Duodenal mucosa (tissue), 2 donors: ENCODE results near the gene ADAT1.

Source experiments
- H3K27ac ChIP-seq: one replicate; pipeline ENCODE4 v1.7.0; 2013; ENCODE audit warnings: low read depth, low read length
- H3K27me3 ChIP-seq, 2 donors: one replicate each; pipeline ENCODE4 v1.7.0; 2013; ENCODE audit warnings: low read length in 2 of 2, control low read depth in 1 of 2; ENCODE audit not compliant: insufficient read depth in 2 of 2, control insufficient read depth in 1 of 2
- H3K36me3 ChIP-seq, 2 donors: one replicate each; pipeline ENCODE4 v1.7.0; 2013; ENCODE audit warnings: low read length in 2 of 2, control low read depth in 1 of 2; ENCODE audit not compliant: insufficient read depth in 2 of 2, control insufficient read depth in 1 of 2
- H3K4me1 ChIP-seq, 2 donors: one replicate each; pipeline ENCODE4 v1.7.0; 2013; ENCODE audit warnings: low read length in 2 of 2, control low read depth in 1 of 2; ENCODE audit not compliant: insufficient read depth in 2 of 2, control insufficient read depth in 1 of 2
- H3K4me3 ChIP-seq, 2 donors: one replicate each; pipeline ENCODE4 v1.7.0; 2013; ENCODE audit warnings: low read length in 2 of 2, low read depth in 1 of 2
- H3K9ac ChIP-seq, 2 donors: one replicate each; pipeline ENCODE4 v1.7.0; 2013; ENCODE audit warnings: low read length in 2 of 2, low read depth in 1 of 2
- H3K9me3 ChIP-seq, 2 donors: one replicate each; pipeline ENCODE4 v1.7.0; 2013; ENCODE audit warnings: low read length in 2 of 2, control low read depth in 1 of 2; ENCODE audit not compliant: control insufficient read depth in 1 of 2

Gene ADAT1, protein sequence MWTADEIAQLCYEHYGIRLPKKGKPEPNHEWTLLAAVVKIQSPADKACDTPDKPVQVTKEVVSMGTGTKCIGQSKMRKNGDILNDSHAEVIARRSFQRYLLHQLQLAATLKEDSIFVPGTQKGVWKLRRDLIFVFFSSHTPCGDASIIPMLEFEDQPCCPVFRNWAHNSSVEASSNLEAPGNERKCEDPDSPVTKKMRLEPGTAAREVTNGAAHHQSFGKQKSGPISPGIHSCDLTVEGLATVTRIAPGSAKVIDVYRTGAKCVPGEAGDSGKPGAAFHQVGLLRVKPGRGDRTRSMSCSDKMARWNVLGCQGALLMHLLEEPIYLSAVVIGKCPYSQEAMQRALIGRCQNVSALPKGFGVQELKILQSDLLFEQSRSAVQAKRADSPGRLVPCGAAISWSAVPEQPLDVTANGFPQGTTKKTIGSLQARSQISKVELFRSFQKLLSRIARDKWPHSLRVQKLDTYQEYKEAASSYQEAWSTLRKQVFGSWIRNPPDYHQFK

DNA sequence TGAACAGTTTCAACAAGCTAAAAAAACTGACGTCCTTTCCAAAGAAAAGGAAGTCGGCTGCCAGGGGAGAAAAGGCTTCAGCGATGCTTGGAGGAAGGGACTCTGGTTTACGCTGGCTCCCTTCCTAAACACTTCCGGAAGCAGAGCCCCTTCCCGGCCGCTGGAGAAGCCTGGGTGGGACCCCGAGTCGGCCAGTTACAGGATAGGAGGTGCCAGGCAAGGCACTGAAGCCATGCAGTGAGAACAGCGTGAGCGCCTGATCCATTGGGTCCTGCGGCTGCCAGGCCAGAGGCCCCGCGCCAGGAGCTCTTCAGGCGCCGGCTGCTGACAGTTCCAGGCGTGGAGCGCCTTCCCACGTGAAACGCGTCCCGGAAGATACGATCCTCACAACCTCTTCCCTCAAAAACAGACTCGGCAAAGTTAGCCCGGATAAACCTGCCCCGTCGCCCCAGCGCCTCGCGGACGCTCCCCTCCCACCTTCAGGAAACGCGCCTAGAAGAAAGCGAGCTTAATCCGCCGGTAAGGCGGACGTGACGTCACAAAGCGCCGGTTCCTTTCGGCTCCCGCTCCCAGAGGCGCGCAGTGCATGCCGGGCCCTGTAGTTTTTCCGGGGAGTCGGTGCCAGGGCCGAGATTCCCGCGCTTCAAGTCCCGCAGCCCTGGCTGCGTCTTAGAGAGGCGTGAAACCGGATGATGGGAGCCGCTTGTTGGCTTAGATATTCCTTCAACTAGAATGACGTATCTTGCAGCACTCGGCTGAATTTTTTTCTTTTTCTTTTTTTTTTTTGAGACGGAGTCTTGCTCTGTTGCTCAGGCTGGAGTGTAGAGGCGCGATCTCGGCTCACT is at the start of gene ADAT1:
ADAT1 (minus strand) TSS at position 521 of the 845 bp plus-strand sequence. CDS start 2,482 bp downstream, outside the sequence.
- peak within 1 kb of the TSS; percentile 94 to 99 for H3K9ac ChIP-seq
- peaks cover 25 to 47% of the 10 kb centered on the region in 2 donors for H3K36me3 ChIP-seq
- no peaks in the 10 kb centered on the region for H3K9me3 ChIP-seq
- peak within 1 kb of the TSS; percentile 91 to 94 for H3K4me3 ChIP-seq
- no peaks in the 10 kb centered on the region for H3K27me3 ChIP-seq
- H3K4me1 ChIP-seq = peaks cover 23 to 24% of the 10 kb centered on the region in 2 donors
- H3K27ac ChIP-seq = peak within 1 kb of the TSS; percentile 90

DNA sequence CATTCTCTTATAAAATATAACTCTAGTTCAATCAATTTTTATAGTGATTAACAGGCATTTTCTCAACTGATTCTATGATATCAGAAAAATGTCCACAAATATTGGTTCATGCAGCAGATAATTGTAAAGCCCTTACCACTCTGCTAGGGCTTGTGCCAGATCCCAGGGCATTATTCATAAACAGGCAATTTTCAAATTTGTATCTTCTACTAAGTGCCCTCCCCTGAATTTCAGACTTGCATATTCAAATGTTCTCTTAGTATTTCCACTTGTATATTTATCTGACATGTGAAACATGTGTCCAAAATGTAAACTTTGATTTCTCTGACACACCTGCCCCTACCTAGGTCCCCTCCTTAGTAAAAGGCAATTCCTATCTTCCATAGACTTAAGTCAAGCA is 44.4 kb upstream of the ADAT1 start:
- H3K27ac ChIP-seq = no peak overlapping the region
- no peaks in the 10 kb centered on the region for H3K27me3 ChIP-seq
- H3K4me1 ChIP-seq = no peaks in the 10 kb centered on the region
- no peaks in the 10 kb centered on the region for H3K36me3 ChIP-seq
- no peak overlapping the region for H3K9ac ChIP-seq
- H3K4me3 ChIP-seq = no peak overlapping the region
- no peaks in the 10 kb centered on the region for H3K9me3 ChIP-seq

DNA sequence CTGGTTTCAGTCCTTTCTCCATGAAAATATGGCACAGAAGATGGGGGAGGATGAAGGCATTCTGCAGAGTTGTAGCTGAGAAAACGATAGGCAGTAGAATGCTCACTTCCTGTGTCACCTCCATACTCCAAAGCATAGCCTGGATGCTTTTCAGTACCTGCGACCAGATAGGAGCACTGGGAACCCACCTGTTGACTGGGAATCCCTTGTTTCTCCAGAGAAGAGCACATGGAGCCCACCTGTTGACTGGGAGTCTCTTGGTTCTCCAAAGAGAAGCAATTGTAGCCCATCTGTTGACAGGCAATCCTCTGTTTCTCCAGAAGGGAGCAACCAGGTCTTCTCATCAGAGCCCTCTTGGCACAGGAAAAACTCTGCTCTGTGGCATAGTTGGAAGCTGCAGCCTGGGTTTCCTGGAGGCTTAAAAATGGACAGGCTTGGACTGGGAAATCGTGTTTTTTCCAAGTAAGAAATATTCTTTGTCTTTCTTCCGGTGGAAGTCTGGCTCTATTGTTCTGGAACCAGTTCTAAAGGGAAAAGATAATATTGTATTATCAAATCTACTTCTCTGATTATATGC is 37.7 kb upstream of the ADAT1 start:
- Histone ChIP-seq H3K36me3 (peaks cover 23 to 34% of the 10 kb centered on the region in 2 donors), H3K27me3 (no peaks in the 10 kb centered on the region), H3K27ac (no peak overlapping the region), H3K4me1 (no peaks in the 10 kb centered on the region), H3K4me3 (no peak overlapping the region), H3K9me3 (no peaks in the 10 kb centered on the region), H3K9ac (no peak overlapping the region)

DNA sequence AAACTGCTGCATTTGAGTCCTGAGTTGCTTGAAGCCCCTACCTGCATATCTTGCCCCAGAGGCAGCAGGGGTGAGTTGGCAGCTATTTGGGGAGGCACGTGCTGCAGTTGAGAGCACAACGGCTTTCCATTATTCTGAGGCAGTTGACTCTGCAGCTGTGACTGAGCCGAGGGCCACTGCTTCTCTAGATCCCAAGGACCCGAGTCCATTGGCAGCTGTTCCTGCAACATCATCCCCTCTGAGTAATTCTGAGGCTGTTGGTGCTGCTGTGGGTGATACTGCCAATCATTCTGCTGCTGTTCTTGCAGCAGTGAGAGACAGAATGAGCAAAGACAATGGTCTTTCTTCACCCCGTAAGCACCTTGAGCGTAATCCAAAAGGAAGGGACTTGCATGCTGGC is 37.2 kb upstream of the ADAT1 start:
- H3K9ac ChIP-seq = no peak overlapping the region

DNA sequence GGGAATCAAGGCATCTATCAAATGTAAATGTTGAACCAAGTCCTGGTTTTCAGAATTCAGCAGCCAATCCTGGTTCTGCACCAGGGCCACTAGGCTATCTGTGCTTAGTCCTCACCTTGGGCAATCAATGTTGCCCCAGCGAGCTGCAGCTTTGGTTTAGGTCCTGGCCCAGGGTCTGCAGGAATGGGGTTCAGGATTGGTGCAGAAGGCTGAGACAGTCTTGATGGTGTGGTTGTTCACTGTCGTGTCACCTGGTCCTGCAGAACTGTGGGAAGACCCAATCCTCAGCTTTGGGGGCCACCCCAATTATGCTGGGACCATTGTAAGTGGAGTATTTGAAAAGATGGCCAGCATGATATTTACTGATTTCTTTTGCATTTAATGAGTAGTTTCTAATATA is 35.1 kb upstream of the ADAT1 start:
- H3K9me3 ChIP-seq = no peaks in the 10 kb centered on the region
- H3K4me3 ChIP-seq = no peak overlapping the region
- no peak overlapping the region for H3K27ac ChIP-seq
- no peak overlapping the region for H3K9ac ChIP-seq
- H3K27me3 ChIP-seq = no peaks in the 10 kb centered on the region
- H3K36me3 ChIP-seq = peaks cover 30 to 50% of the 10 kb centered on the region in 2 donors
- peaks cover 0 to 5% of the 10 kb centered on the region in 2 donors for H3K4me1 ChIP-seq

More for the DNA sequence above, 37.2 kb upstream of the ADAT1 start:
- Histone ChIP-seq H3K9me3 (no peaks in the 10 kb centered on the region), H3K27me3 (no peaks in the 10 kb centered on the region), H3K27ac (no peak overlapping the region), H3K4me3 (no peak overlapping the region), H3K36me3 (peaks cover 27 to 39% of the 10 kb centered on the region in 2 donors), H3K4me1 (no peaks in the 10 kb centered on the region)

DNA sequence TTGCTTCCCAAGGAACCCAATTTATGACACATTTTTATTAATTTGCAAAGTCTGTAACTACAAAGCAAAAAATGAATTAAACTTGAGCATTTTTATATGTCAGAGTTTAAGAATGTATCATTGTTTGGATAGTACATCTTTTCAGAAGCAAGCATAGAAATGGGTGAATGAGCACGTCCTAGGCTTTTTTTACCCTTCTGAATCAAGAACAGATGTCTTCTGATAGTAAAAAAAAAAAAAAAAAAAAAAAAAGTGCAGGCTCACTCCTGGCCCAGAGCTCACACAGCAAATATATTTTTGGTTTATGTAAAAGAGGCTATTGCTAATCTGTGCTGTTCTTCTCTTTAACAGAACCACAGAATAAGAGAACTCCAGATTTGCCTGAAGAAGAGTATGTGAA is 30.8 kb upstream of the ADAT1 start:
- H3K4me3 ChIP-seq = no peak overlapping the region
- H3K36me3 ChIP-seq = peaks cover 30 to 43% of the 10 kb centered on the region in 2 donors
- H3K27me3 ChIP-seq = no peaks in the 10 kb centered on the region
- no peaks in the 10 kb centered on the region for H3K9me3 ChIP-seq
- no peak overlapping the region for H3K9ac ChIP-seq
- H3K4me1 ChIP-seq = peaks cover 17 to 36% of the 10 kb centered on the region in 2 donors
- no peak overlapping the region for H3K27ac ChIP-seq

DNA sequence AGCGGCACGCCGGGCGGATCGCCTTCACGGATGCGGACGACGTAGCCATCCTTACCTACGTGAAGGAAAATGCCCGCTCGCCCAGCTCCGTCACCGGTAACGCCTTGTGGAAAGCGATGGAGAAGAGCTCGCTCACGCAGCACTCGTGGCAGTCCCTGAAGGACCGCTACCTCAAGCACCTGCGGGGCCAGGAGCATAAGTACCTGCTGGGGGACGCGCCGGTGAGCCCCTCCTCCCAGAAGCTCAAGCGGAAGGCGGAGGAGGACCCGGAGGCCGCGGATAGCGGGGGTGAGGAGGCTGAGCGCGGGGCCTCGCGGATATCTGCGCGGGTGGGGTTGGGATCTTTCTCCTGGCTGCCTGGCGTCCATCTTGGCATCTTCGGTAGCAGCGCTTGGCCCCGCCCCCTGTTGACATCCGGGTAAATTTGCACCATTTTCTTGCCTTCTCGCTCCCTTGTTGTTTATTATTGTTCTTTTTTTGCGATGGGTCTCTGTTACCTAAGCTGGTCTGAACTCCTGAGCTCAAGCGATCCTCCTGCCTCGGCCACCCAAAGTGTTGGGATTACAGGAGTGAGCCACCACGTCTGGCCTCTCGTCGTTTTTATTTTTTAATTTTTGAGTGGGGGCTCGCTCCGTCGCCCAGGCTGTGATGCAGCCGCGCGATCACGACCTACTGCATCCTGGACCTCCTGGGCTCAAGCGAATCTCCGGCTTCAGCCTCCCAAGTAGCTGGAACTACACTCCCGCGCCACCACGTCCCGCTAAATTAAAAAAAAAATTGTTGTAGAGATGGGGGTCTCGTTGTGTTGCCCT is 25.4 kb upstream of the ADAT1 start:
- peak overlapping the region; percentile 85 to 88 for H3K4me3 ChIP-seq
- no peaks in the 10 kb centered on the region for H3K27me3 ChIP-seq
- no peaks in the 10 kb centered on the region for H3K9me3 ChIP-seq
- peak overlapping the region; percentile 98 for H3K27ac ChIP-seq
- peaks cover 40 to 51% of the 10 kb centered on the region in 2 donors for H3K4me1 ChIP-seq
- H3K36me3 ChIP-seq = peaks cover 3 to 4% of the 10 kb centered on the region in 2 donors
- peak overlapping the region; percentile 91 to 96 for H3K9ac ChIP-seq

DNA sequence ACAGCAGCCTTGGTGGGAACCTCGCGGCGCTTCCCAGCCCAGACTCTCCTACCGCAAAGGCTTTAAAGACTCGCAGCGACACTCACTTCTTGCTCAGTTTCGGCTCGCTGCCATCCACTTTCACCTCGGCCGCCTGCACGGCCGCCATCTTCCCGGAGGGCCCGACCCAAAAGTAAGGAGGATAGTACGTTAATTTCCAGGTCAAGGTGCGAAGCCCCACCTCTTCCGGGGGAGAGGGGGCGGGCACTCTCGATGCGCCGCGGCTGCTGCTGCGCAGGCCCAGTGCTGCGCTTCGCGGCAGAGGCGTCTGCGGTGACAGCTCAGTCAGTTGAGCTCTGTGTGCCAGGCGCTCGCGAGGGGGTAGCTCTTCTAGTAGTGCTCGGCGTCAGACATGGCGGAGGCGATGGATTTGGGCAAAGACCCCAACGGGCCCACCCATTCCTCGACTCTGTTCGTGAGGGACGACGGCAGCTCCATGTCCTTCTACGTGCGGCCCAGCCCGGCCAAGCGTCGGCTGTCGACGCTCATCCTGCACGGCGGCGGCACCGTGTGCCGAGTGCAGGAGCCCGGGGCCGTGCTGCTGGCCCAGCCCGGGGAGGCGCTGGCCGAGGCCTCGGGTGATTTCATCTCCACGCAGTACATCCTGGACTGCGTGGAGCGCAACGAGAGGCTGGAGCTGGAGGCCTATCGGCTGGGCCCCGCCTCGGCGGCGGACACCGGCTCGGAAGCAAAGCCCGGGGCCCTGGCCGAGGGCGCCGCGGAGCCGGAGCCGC is 24.6 kb upstream of the ADAT1 start, which contains the start of the genes KARS1 and TERF2IP:
KARS1 (minus strand) TSS at position 174 of the 773 bp plus-strand sequence; CDS start at position 148, 26 bp downstream.
TERF2IP (plus strand) TSS at position 282 of the 773 bp plus-strand sequence; CDS start at position 392, 110 bp downstream.
- Histone ChIP-seq H3K9me3 (no peaks in the 10 kb centered on the region), H3K27me3 (no peaks in the 10 kb centered on the region), H3K4me1 (peaks cover 40 to 46% of the 10 kb centered on the region in 2 donors), H3K9ac (peak within 1 kb of the TSS; percentile 91 to 96), H3K36me3 (peaks cover 3 to 4% of the 10 kb centered on the region in 2 donors), H3K4me3 (peak within 1 kb of the TSS; percentile 85 to 88), H3K27ac (peak within 1 kb of the TSS; percentile 98)
